TTC549 (cell line): ENCODE measurements around the gene NAA80.

Source experiments
- FAIRE-seq: peaks from 2 replicates; lab custom pipeline; 2012; peaks lifted over from hg19 to GRCh38; lab: Jason Lieb, UNC

NAA80 gene

GRCh38 chr3:50327943-50328691 is 28.9 kb upstream of the NAA80 start, which contains the start of gene TUSC2:
TSS of gene TUSC2 (minus strand) at chr3:50328223. CDS start at chr3:50328099, 124 bp downstream.
- peak; percentile 77 for FAIRE-seq

GRCh38 chr3:50327129-50327528 is 27.9 kb upstream of the NAA80 start:
- no peak for FAIRE-seq

- no peak for FAIRE-seq
Measured at GRCh38 chr3:50326182-50326541, 27.0 kb upstream of the NAA80 start.

- FAIRE-seq: no peak
Measured at GRCh38 chr3:50325497-50326181, 26.4 kb upstream of the NAA80 start.

- FAIRE-seq: no peak
Measured at GRCh38 chr3:50325113-50325480, 25.9 kb upstream of the NAA80 start.

GRCh38 chr3:50324351-50325112 is 25.3 kb upstream of the NAA80 start:
- FAIRE-seq: no peak

GRCh38 chr3:50323614-50324199 is 24.5 kb upstream of the NAA80 start:
- FAIRE-seq: no peak

GRCh38 chr3:50323092-50323600 is 23.9 kb upstream of the NAA80 start:
- no peak for FAIRE-seq

GRCh38 chr3:50322386-50323091 is 23.3 kb upstream of the NAA80 start, which contains the start of gene HYAL2:
TSS of gene HYAL2 (minus strand) at chr3:50322745. CDS start at chr3:50320489, 2,256 bp downstream.
- no peak for FAIRE-seq

GRCh38 chr3:50322115-50322385 is 22.8 kb upstream of the NAA80 start:
- FAIRE-seq: no peak

- no peak for FAIRE-seq
Measured at GRCh38 chr3:50321336-50322114, 22.3 kb upstream of the NAA80 start.

GRCh38 chr3:50320853-50321335 is 21.7 kb upstream of the NAA80 start:
- FAIRE-seq: no peak

GRCh38 chr3:50319894-50320625 is 20.9 kb upstream of the NAA80 start:
- FAIRE-seq: no peak

- no peak for FAIRE-seq
Measured at GRCh38 chr3:50319181-50319893, 20.1 kb upstream of the NAA80 start.

- FAIRE-seq: no peak
Measured at GRCh38 chr3:50318615-50319014, 19.4 kb upstream of the NAA80 start.

GRCh38 chr3:50318163-50318562 is 19.0 kb upstream of the NAA80 start:
- no peak for FAIRE-seq

GRCh38 chr3:50317300-50317699 is 18.1 kb upstream of the NAA80 start:
- no peak for FAIRE-seq

- FAIRE-seq: no peak
Measured at GRCh38 chr3:50316657-50317242, 17.5 kb upstream of the NAA80 start.

GRCh38 chr3:50314816-50315215 is 15.6 kb upstream of the NAA80 start:
- FAIRE-seq: no peak
